Keratinocyte (primary cell): ENCODE measurements around the gene CACNA2D1. TPM values are rescaled to one million over a fixed set of nuclear protein-coding genes. Genes with fewer than 3 reads are reported as not detected.

ENCODE experiments used
- DNase-seq: peaks from one replicate; pipeline ENCODE4 v3.0.0-alpha.2; 2011; ENCODE audit warnings: low read depth, missing footprints, low spot score
- FAIRE-seq: peaks from 2 replicates; lab custom pipeline; 2011; peaks lifted over from hg19 to GRCh38; lab: Jason Lieb, UNC
- H2AFZ ChIP-seq: 2 replicates; pipeline ENCODE4 v1.6.0; 2012; ENCODE audit warnings: low read length, control low read depth, inconsistent platforms; ENCODE audit not compliant: control insufficient read depth
- H3K27ac ChIP-seq: 2 replicates; pipeline ENCODE4 v1.5.1; 2011; ENCODE audit warnings: low read length; ENCODE audit not compliant: control insufficient read depth, insufficient read depth
- H3K27me3 ChIP-seq: 3 replicates; pipeline ENCODE4 v1.6.0; 2011; ENCODE audit warnings: low read length; ENCODE audit not compliant: control insufficient read depth, insufficient read depth; ENCODE audit errors: extremely low read depth
- H3K36me3 ChIP-seq, 2 experiments: 2 replicates in 1 of 2; 3 replicates in 1 of 2; pipeline ENCODE4 v1.5.1; 2011; ENCODE audit warnings: low read length in 2 of 2, mild to moderate bottlenecking in 1 of 2; ENCODE audit not compliant: control insufficient read depth in 2 of 2, insufficient read depth in 2 of 2; ENCODE audit errors: extremely low read depth in 1 of 2
- H3K4me1 ChIP-seq: 3 replicates; pipeline ENCODE4 v1.5.1; 2011; ENCODE audit warnings: low read length; ENCODE audit not compliant: control insufficient read depth, insufficient read depth; ENCODE audit errors: extremely low read depth
- H3K4me2 ChIP-seq: 3 replicates; pipeline ENCODE4 v1.6.0; 2011; ENCODE audit warnings: low read depth, low read length; ENCODE audit not compliant: control insufficient read depth, insufficient read depth; ENCODE audit errors: extremely low read depth
- H3K4me3 ChIP-seq, 3 experiments: fragments of 200-600 bp in 1 of 3; sonication (generic) in 1 of 3; 2 replicates in 2 of 3; 3 replicates in 1 of 3; pipeline ENCODE4 v1.5.1; 2011 to 2016; ENCODE audit warnings: low read length in 3 of 3, mild to moderate bottlenecking in 3 of 3, control low read depth in 2 of 3, inconsistent platforms in 1 of 3, low read depth in 1 of 3, mixed read lengths in 1 of 3, mixed run types in 1 of 3, moderate library complexity in 1 of 3; ENCODE audit not compliant: control insufficient read depth in 2 of 3, insufficient read depth in 2 of 3; ENCODE audit errors: extremely low read depth in 1 of 3
- H3K79me2 ChIP-seq: 2 replicates; pipeline ENCODE4 v1.6.0; 2012; ENCODE audit warnings: low read length; ENCODE audit not compliant: control insufficient read depth, insufficient read depth
- H3K9ac ChIP-seq: 3 replicates; pipeline ENCODE4 v1.6.0; 2011; ENCODE audit warnings: low read length; ENCODE audit not compliant: control insufficient read depth, insufficient read depth; ENCODE audit errors: extremely low read depth
- H3K9me1 ChIP-seq: 3 replicates; pipeline ENCODE4 v1.6.0; 2011; ENCODE audit warnings: low read length; ENCODE audit not compliant: control insufficient read depth, insufficient read depth; ENCODE audit errors: extremely low read depth
- H3K9me3 ChIP-seq: 2 replicates; pipeline ENCODE4 v1.5.1; 2012; ENCODE audit warnings: low read depth, low read length; ENCODE audit not compliant: control insufficient read depth
- H4K20me1 ChIP-seq: 3 replicates; pipeline ENCODE4 v1.6.0; 2011; ENCODE audit warnings: low read length; ENCODE audit not compliant: control insufficient read depth, insufficient read depth; ENCODE audit errors: extremely low read depth
- CTCF ChIP-seq, 3 experiments: IDR thresholded peaks in 1 of 3; conservative IDR thresholded peaks in 1 of 3; optimal IDR thresholded peaks in 1 of 3; 2 replicates in 2 of 3; 3 replicates in 1 of 3; pipeline versions ENCODE3 to v1.5.1; 2011; ENCODE audit warnings: low read length in 3 of 3, mild to moderate bottlenecking in 3 of 3, moderate library complexity in 2 of 3, control low read depth in 1 of 3, inconsistent platforms in 1 of 3; ENCODE audit not compliant: insufficient read depth in 2 of 3; ENCODE audit errors: extremely low read depth in 1 of 3
- EZH2 ChIP-seq: IDR thresholded peaks from one replicate; pipeline ENCODE4 v1.6.1; 2012; ENCODE audit warnings: inconsistent platforms, mild to moderate bottlenecking, low read length, moderate library complexity
- dilution Hi-C: fragments of 300-500 bp; cut with MboI; formaldehyde crosslinking; loops from one replicate; pipeline ENCODE4 v1.7.0; 2020; ENCODE audit warnings: low sequenced_read_pairs; ENCODE audit not compliant: extremely low pct_ligation_motif_present
- polyA plus RNA-seq, 5 experiments: library from polyadenylated mRNA; depleted of rRNA in 3 of 5; stranded (reverse) in 3 of 5; stranded (forward) in 1 of 5; unstranded in 1 of 5; fragments of >200 nt; gene quantifications; 1 replicate in 1 of 5; 2 replicates in 3 of 5; 3 replicates in 1 of 5; pipeline versions ENCODE4 v1.2.1 to v1.2.3, GENCODE V29; 2011 to 2012; ENCODE audit warnings: missing spikeins in 2 of 5, low read depth in 1 of 5, low replicate concordance in 1 of 5

The CACNA2D1 gene
- polyA plus RNA-seq, 1 donor (not counting 4 experiments of a cell fraction or from before 2014, with no cell fraction given): 1.8 TPM

GRCh38 chr7:82435769-82436168 lies 7.8 kb downstream of the CACNA2D1 start:
- Histone ChIP-seq H3K79me2 (no peaks in the 10 kb centered on the region), H3K36me3 (no peaks in the 10 kb centered on the region), H3K9me3 (no peaks in the 10 kb centered on the region), H3K4me1 (no peaks in the 10 kb centered on the region), H3K9me1 (no peaks in the 10 kb centered on the region), H3K27me3 (no peaks in the 10 kb centered on the region), H2AFZ (no peak overlapping the region), H3K27ac (no peak overlapping the region), H3K4me3 (no peak overlapping the region), H3K4me2 (no peak overlapping the region), H4K20me1 (no peaks in the 10 kb centered on the region), H3K9ac (no peak overlapping the region)
- TF ChIP-seq CTCF (optimal IDR thresholded peaks at IDR 0.05 in 1 of 3, IDR thresholded peaks at IDR 0.05 in 1 of 3, conservative IDR thresholded peaks at IDR 0.05 in 1 of 3; ENCODE audit: extremely low read depth in 1 of 3, insufficient read depth in 2 of 3, low read length in 3 of 3) (no peak), EZH2 (no peak)
- dilution Hi-C loops: no loop called here
- FAIRE-seq: no peak
- DNase-seq: no peak

- dilution Hi-C loops: no loop called here
- no peaks in the 10 kb centered on the region for H3K9me1 ChIP-seq
- H3K4me1 ChIP-seq: no peaks in the 10 kb centered on the region
- TF ChIP-seq CTCF (optimal IDR thresholded peaks at IDR 0.05 in 1 of 3, IDR thresholded peaks at IDR 0.05 in 1 of 3, conservative IDR thresholded peaks at IDR 0.05 in 1 of 3; ENCODE audit: extremely low read depth in 1 of 3, insufficient read depth in 2 of 3, low read length in 3 of 3) (no peak), EZH2 (no peak)
- no peaks in the 10 kb centered on the region for H4K20me1 ChIP-seq
- no peak overlapping the region for H3K9ac ChIP-seq
- H3K4me3 ChIP-seq: no peak overlapping the region
- H3K27ac ChIP-seq: no peak overlapping the region
- no peaks in the 10 kb centered on the region for H3K9me3 ChIP-seq
- H2AFZ ChIP-seq: no peak overlapping the region
- DNase-seq: no peak
- H3K79me2 ChIP-seq: no peaks in the 10 kb centered on the region
- H3K4me2 ChIP-seq: no peak overlapping the region
- no peaks in the 10 kb centered on the region for H3K27me3 ChIP-seq
- no peaks in the 10 kb centered on the region for H3K36me3 ChIP-seq
- FAIRE-seq: no peak
Measured at GRCh38 chr7:82434275-82435022, 9.1 kb downstream of the CACNA2D1 start.
